WTC11 (cell line): ENCODE data around the gene RNU5B-1. TPM values are rescaled to one million over a fixed set of nuclear protein-coding genes. Genes with fewer than 3 reads are reported as not detected.

ENCODE experiments used
- ATAC-seq: fragments of 200-7000 bp; cut with Tn5 transposase; 2 replicates; pipeline ENCODE4 v1.10.0; 2021; ENCODE audit warnings: mild to moderate bottlenecking, moderate library complexity
- CTCF ChIA-PET: fragments of 300-600 bp; sonication (Branson Sonifier 250); formaldehyde crosslinking; loops from one replicate; lab custom pipeline; 2021; ENCODE audit warnings: antibody characterized with exemption; lab: Charles Lee
- POLR2A ChIA-PET: fragments of 350-600 bp; sonication (Branson Sonifier 250); formaldehyde crosslinking; loops from one replicate; lab custom pipeline; 2021; ENCODE audit warnings: antibody characterized with exemption; lab: Charles Lee
- DNase-seq: peaks from one replicate; pipeline ENCODE4 v3.0.0; 2021; ENCODE audit warnings: low spot score
- H3K27ac Mint-ChIP-seq: 2 replicates; pipeline ENCODE4 v1.8.0; 2021; ENCODE audit warnings: mixed read lengths
- H3K27me3 Mint-ChIP-seq: 2 replicates; pipeline ENCODE4 v1.8.0; 2021; ENCODE audit warnings: low read depth, mild to moderate bottlenecking, moderate library complexity, mixed read lengths
- H3K36me3 Mint-ChIP-seq: 2 replicates; pipeline ENCODE4 v1.8.0; 2021; ENCODE audit warnings: mixed read lengths
- H3K4me1 Mint-ChIP-seq: 2 replicates; pipeline ENCODE4 v1.8.0; 2022; ENCODE audit warnings: mixed read lengths
- H3K4me3 Mint-ChIP-seq: 2 replicates; pipeline ENCODE4 v1.8.0; 2021; ENCODE audit warnings: mild to moderate bottlenecking, moderate library complexity, mixed read lengths
- H3K9me3 Mint-ChIP-seq: 2 replicates; pipeline ENCODE4 v1.8.0; 2021; ENCODE audit warnings: mixed read lengths
- AR ChIP-seq: fragments of 250-450 bp; sonication (Bioruptor Pico); IDR thresholded peaks from 2 replicates; pipeline ENCODE4 v1.9.0; 2021; ENCODE audit warnings: mild to moderate bottlenecking
- ATF2 ChIP-seq: sonication (generic); formaldehyde crosslinking; IDR thresholded peaks from 2 replicates; pipeline ENCODE4 v1.8.1; 2022; ENCODE audit warnings: low read depth, missing genetic modification reagents, borderline replicate concordance
- ATF6 ChIP-seq: sonication (generic); formaldehyde crosslinking; IDR thresholded peaks from 2 replicates; pipeline ENCODE4 v1.8.1; 2023; ENCODE audit warnings: mild to moderate bottlenecking, missing genetic modification reagents
- CREB1 ChIP-seq: sonication (generic); formaldehyde crosslinking; IDR thresholded peaks from 2 replicates; pipeline ENCODE4 v1.8.0; 2023; ENCODE audit warnings: mild to moderate bottlenecking, missing genetic modification reagents
- CREM ChIP-seq: sonication (generic); formaldehyde crosslinking; IDR thresholded peaks from 2 replicates; pipeline ENCODE4 v1.8.1; 2022; ENCODE audit warnings: mild to moderate bottlenecking, missing genetic modification reagents, moderate library complexity
- E2F1 ChIP-seq: sonication (generic); formaldehyde crosslinking; IDR thresholded peaks from 2 replicates; pipeline ENCODE4 v1.8.0; 2022; ENCODE audit warnings: mild to moderate bottlenecking, missing genetic modification reagents
- ELF4 ChIP-seq: sonication (generic); formaldehyde crosslinking; IDR thresholded peaks from 2 replicates; pipeline ENCODE4 v1.8.1; 2022; ENCODE audit warnings: low read depth, mild to moderate bottlenecking, moderate library complexity, missing genetic modification reagents
- EMX1 ChIP-seq: fragments of 250-450 bp; sonication (Bioruptor Pico); IDR thresholded peaks from 2 replicates; pipeline ENCODE4 v1.8.0; 2021; ENCODE audit warnings: mild to moderate bottlenecking
- MLX ChIP-seq: sonication (generic); formaldehyde crosslinking; IDR thresholded peaks from 2 replicates; pipeline ENCODE4 v1.8.1; 2023; ENCODE audit warnings: mild to moderate bottlenecking, missing genetic modification reagents, moderate library complexity
- NFE2L1 ChIP-seq: sonication (generic); formaldehyde crosslinking; IDR thresholded peaks from 2 replicates; pipeline ENCODE4 v1.8.1; 2023; ENCODE audit warnings: missing genetic modification reagents
- NFYB ChIP-seq: sonication (generic); formaldehyde crosslinking; conservative IDR thresholded peaks from 2 replicates; pipeline ENCODE4 v1.8.0; 2022; ENCODE audit warnings: low read depth, missing genetic modification reagents
- OVOL2 ChIP-seq: fragments of 250-450 bp; sonication (Bioruptor Pico); IDR thresholded peaks from 2 replicates; pipeline ENCODE4 v1.9.0; 2021; ENCODE audit warnings: mild to moderate bottlenecking, borderline replicate concordance
- SMAD3 ChIP-seq: sonication (generic); formaldehyde crosslinking; IDR thresholded peaks from 2 replicates; pipeline ENCODE4 v1.8.0; 2022; ENCODE audit warnings: missing genetic modification reagents, mild to moderate bottlenecking, borderline replicate concordance
- SMAD4 ChIP-seq: sonication (generic); formaldehyde crosslinking; IDR thresholded peaks from 2 replicates; pipeline ENCODE4 v1.8.0; 2022; ENCODE audit warnings: mild to moderate bottlenecking, missing genetic modification reagents
- SP1 ChIP-seq: sonication (generic); formaldehyde crosslinking; conservative IDR thresholded peaks from 2 replicates; pipeline ENCODE4 v1.8.1; 2022; ENCODE audit warnings: missing genetic modification reagents
- STAT6 ChIP-seq: sonication (generic); formaldehyde crosslinking; conservative IDR thresholded peaks from 2 replicates; pipeline ENCODE4 v1.8.1; 2023; ENCODE audit warnings: mild to moderate bottlenecking, low read depth, missing genetic modification reagents, moderate library complexity
- ZNF425 ChIP-seq: fragments of 250-450 bp; sonication (Bioruptor Pico); conservative IDR thresholded peaks from 2 replicates; pipeline ENCODE4 v1.9.0; 2021; ENCODE audit warnings: mild to moderate bottlenecking
- total RNA-seq: library from RNA; stranded (reverse); gene quantifications from 3 replicates; pipeline ENCODE4 v1.2.3, GENCODE V29; 2021

RNU5B-1 gene
- total RNA-seq, 1 experiment from 2014 or later: not detected

GRCh38 chr15:65258375-65259262, 45.9 kb upstream of the RNU5B-1 start:
- ATAC-seq (no peak), DNase-seq (no peak)
- Mint-ChIP-seq H3K9me3 (no peaks in the 10 kb centered on the region), H3K36me3 (peaks cover 6% of the 10 kb centered on the region; the same call in 1 of the 2 replicates), H3K4me3 (no peak overlapping the region), H3K27ac (no peak overlapping the region), H3K4me1 (peaks cover 6% of the 10 kb centered on the region; the same call in 1 of the 2 replicates), H3K27me3 (no peaks in the 10 kb centered on the region)
- POLR2A ChIA-PET: no interaction called here
- CTCF ChIA-PET: interaction anchor here (1.0 kb wide), 1 partner anchor 157 kb away, joined by 4 read pairs; no protein-coding TSS in a partner anchor
- TF ChIP-seq ELF4 (CRISPR knock-in tag) (no peak), CREM (CRISPR knock-in tag) (no peak), SP1 (CRISPR knock-in tag) (no peak), ATF6 (CRISPR knock-in tag) (no peak), STAT6 (no peak), SMAD3 (CRISPR knock-in tag) (no peak), CREB1 (CRISPR knock-in tag) (no peak), ZNF425 (CRISPR knock-in tag) (no peak), OVOL2 (no peak), E2F1 (CRISPR knock-in tag) (no peak), SMAD4 (CRISPR knock-in tag) (no peak), ATF2 (CRISPR knock-in tag) (no peak), AR (CRISPR knock-in tag) (no peak), NFYB (CRISPR knock-in tag) (no peak), NFE2L1 (no peak), MLX (no peak), EMX1 (CRISPR knock-in tag) (no peak)
